ENCODE results near the gene TINCR.

Gene TINCR

GRCh38 chr19:5512715-5513114 lies 55.0 kb downstream of the TINCR start:
- DNase-seq (ENCODE audit: low read depth) = no peak
